K562 (cell line): ENCODE measurements around the gene ARMCX6. TPM values are rescaled to one million over a fixed set of nuclear protein-coding genes. Genes with fewer than 3 reads are reported as not detected.

Experiments
- BDP1 ChIP-seq: IDR thresholded peaks from 3 replicates; pipeline ENCODE4 v1.6.1; 2011; ENCODE audit not compliant: insufficient read length, insufficient read depth
- ETV5 ChIP-seq: sonication (generic); formaldehyde crosslinking; IDR thresholded peaks from 2 replicates; pipeline ENCODE4 v1.4.0; 2020; ENCODE audit warnings: low read depth, mild to moderate bottlenecking, missing genetic modification reagents
- HNRNPL ChIP-seq: fragments of 200-400 bp; formaldehyde crosslinking; IDR thresholded peaks from 2 replicates; pipeline ENCODE4 v1.6.1; 2017; ENCODE audit warnings: low read depth, mild to moderate bottlenecking, low read length
- KAT2B ChIP-seq: IDR thresholded peaks from one replicate; pipeline ENCODE4 v1.6.1; 2012; ENCODE audit warnings: low read depth, mild to moderate bottlenecking, control low read depth, inconsistent platforms, low read length, moderate library complexity
- MTF1 ChIP-seq: fragments of 250-450 bp; sonication (Bioruptor Pico); IDR thresholded peaks from 2 replicates; pipeline ENCODE4 v1.9.0; 2021; ENCODE audit warnings: moderate library complexity, mild to moderate bottlenecking, inconsistent platforms, borderline replicate concordance
- POLR2G ChIP-seq: fragments of 200-400 bp; formaldehyde crosslinking; IDR thresholded peaks from 2 replicates; pipeline ENCODE4 v1.6.1; 2017; ENCODE audit warnings: low read depth, mild to moderate bottlenecking, antibody characterized with exemption, low read length, moderate library complexity
- RAD21 ChIP-seq, 2 experiments: fragments of 250-450 bp in 1 of 2; fragments of 450-650 bp in 1 of 2; sonication (Bioruptor Pico) in 1 of 2; formaldehyde crosslinking in 1 of 2; IDR thresholded peaks in 1 of 2; conservative IDR thresholded peaks in 1 of 2; 2 replicates each; pipeline versions ENCODE4 v1.4.0 to v1.8.0; 2020 to 2022; ENCODE audit warnings: mild to moderate bottlenecking in 2 of 2, moderate library complexity in 1 of 2
- RBM14 ChIP-seq: fragments of 200-400 bp; formaldehyde crosslinking; IDR thresholded peaks from 2 replicates; pipeline ENCODE4 v1.6.1; 2018; ENCODE audit warnings: low read depth, mild to moderate bottlenecking, low read length, moderate library complexity, borderline replicate concordance; ENCODE audit not compliant: insufficient read depth
- SMAD3 ChIP-seq: fragments of 450-650 bp; formaldehyde crosslinking; conservative IDR thresholded peaks from 2 replicates; pipeline ENCODE4 v1.4.0; 2020; ENCODE audit warnings: mild to moderate bottlenecking
- SRSF9 ChIP-seq: fragments of 200-400 bp; formaldehyde crosslinking; IDR thresholded peaks from 2 replicates; pipeline ENCODE4 v1.6.1; 2017; ENCODE audit warnings: low read depth, low read length, borderline replicate concordance
- ZBTB7A ChIP-seq: IDR thresholded peaks from 2 replicates; pipeline ENCODE4 v1.6.1; 2011; ENCODE audit warnings: low read depth, mild to moderate bottlenecking, low read length, moderate library complexity, borderline replicate concordance; ENCODE audit not compliant: control insufficient read depth
- ZC3H8 ChIP-seq: fragments of 450-650 bp; IDR thresholded peaks from 2 replicates; pipeline ENCODE4 v1.6.1; 2017
- ZNF408 ChIP-seq: fragments of 250-450 bp; sonication (Bioruptor Pico); IDR thresholded peaks from 2 replicates; pipeline ENCODE4 v1.4.0; 2020; ENCODE audit warnings: low read depth, mild to moderate bottlenecking, moderate library complexity
- polyA plus RNA-seq, 8 experiments: library from polyadenylated mRNA; depleted of rRNA in 4 of 8; stranded (reverse) in 5 of 8; unstranded in 3 of 8; fragments of >200 nt; fragmentation: Nextera tagmentation in 2 of 8; fragmentation: Illumina TruSeq in 1 of 8; extraction: Ambion mirVana in 2 of 8; extraction: Trizol in 1 of 8; gene quantifications; 2 replicates each; pipeline versions ENCODE4 v1.2.1 to v1.2.3, GENCODE V29; 2011 to 2014; ENCODE audit warnings: inconsistent platforms in 1 of 8, missing spikeins in 1 of 8
- total RNA-seq, 7 experiments: library from RNA; depleted of rRNA in 6 of 7; stranded (reverse); fragments of >200 nt in 6 of 7; fragmentation: Illumina TruSeq in 2 of 7; extraction: Trizol in 2 of 7; gene quantifications; 2 replicates each; pipeline versions ENCODE4 v1.2.1 to v1.2.3, GENCODE V29; 2011 to 2021; ENCODE audit warnings: low replicate concordance in 1 of 7
- TF ChIP-seq, protein P1 (sequence below), 2 experiments: fragments of 150-350 bp in 1 of 2; IDR thresholded peaks; 2 replicates each; pipeline ENCODE4 v1.6.1; 2012 to 2016; ENCODE audit warnings: low read depth in 2 of 2, low read length in 2 of 2, mild to moderate bottlenecking in 1 of 2, moderate library complexity in 1 of 2
- TF ChIP-seq, protein P2 (sequence below): sonication (generic); formaldehyde crosslinking; IDR thresholded peaks from 2 replicates; pipeline ENCODE4 v1.8.0; 2022; ENCODE audit warnings: mild to moderate bottlenecking, missing genetic modification reagents
- TF ChIP-seq, protein P3 (sequence below): fragments of 250-450 bp; sonication (Bioruptor Pico); IDR thresholded peaks from 2 replicates; pipeline ENCODE4 v1.5.0; 2021

Gene ARMCX6
- total and polyA plus RNA-seq, 9 of the 15 experiments (the other 6 are each of a cell fraction or from before 2014, with no cell fraction given), result 15.4 to 41.2 (median 24.6) TPM

DNA sequence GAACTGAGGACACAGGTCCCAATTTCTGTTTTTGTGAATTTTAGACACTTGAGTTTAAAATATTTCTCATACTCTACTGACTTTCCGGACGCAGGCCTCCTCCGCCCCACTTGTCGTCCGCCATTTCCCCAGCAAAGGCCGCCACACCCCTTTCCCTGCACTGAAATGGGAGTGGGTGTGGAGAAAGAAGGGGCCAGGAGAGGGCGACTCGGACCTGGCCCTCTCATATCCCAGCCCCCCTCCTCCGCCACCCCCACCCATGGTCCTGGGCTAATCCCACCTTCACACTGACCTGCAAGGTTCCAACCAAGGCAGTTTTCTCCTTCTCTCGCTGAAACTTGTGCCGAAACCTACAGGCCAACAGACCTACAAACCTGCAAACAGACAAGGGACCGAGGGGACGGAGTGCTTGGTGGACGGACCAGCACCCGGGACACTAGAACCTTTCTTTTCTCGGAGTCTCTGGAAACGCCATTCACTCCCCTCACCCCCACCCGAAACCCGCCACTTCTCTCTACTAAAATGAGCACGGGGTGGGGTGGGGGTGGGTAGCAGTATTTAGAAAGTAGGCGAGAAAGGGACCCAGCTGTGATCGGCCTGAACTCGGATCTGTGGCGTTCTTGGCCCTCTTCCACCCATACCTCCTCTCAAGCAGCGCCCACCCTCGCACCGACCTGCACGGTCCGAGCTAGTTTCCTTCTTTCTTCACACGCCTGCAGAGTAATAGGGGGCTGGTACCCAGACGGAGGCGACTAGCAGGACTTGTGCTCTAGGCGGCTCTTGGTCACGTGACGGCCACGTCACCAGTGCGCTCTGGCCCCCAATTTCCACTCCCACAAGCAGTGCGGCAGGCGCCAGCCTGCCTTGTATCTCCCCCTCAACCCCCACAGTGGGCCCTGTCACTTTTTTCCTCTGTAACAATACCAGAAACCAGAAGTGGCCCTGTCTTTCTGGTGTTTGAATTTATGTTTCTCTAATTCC is at the start of gene ARMCX6 (continued):
- TF ChIP-seq, protein P1, sequence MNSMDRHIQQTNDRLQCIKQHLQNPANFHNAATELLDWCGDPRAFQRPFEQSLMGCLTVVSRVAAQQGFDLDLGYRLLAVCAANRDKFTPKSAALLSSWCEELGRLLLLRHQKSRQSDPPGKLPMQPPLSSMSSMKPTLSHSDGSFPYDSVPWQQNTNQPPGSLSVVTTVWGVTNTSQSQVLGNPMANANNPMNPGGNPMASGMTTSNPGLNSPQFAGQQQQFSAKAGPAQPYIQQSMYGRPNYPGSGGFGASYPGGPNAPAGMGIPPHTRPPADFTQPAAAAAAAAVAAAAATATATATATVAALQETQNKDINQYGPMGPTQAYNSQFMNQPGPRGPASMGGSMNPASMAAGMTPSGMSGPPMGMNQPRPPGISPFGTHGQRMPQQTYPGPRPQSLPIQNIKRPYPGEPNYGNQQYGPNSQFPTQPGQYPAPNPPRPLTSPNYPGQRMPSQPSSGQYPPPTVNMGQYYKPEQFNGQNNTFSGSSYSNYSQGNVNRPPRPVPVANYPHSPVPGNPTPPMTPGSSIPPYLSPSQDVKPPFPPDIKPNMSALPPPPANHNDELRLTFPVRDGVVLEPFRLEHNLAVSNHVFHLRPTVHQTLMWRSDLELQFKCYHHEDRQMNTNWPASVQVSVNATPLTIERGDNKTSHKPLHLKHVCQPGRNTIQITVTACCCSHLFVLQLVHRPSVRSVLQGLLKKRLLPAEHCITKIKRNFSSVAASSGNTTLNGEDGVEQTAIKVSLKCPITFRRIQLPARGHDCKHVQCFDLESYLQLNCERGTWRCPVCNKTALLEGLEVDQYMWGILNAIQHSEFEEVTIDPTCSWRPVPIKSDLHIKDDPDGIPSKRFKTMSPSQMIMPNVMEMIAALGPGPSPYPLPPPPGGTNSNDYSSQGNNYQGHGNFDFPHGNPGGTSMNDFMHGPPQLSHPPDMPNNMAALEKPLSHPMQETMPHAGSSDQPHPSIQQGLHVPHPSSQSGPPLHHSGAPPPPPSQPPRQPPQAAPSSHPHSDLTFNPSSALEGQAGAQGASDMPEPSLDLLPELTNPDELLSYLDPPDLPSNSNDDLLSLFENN (IDR thresholded peaks at IDR 0.05; ENCODE audit: low read depth in 2 of 2, low read length in 2 of 2), result no peak
- TF ChIP-seq ETV5 (no peak), RBM14 (no peak), BDP1 (no peak), ZBTB7A (peak; percentile 25; the same call in 1 of the 2 replicates), SRSF9 (no peak), ZC3H8 (no peak), POLR2G (0 out of 2 replicates have a peak, but pooled peaks have one; percentile 17), ZNF408 (CRISPR knock-in tag) (no peak), KAT2B (no peak), RAD21 (CRISPR knock-in tag; conservative IDR thresholded peaks at IDR 0.05 in 1 of 2, IDR thresholded peaks at IDR 0.05 in 1 of 2) (peak; percentile 23 to 45; a peak in 3 of 4 replicates), MTF1 (CRISPR knock-in tag) (no peak), SMAD3 (CRISPR knock-in tag) (no peak), HNRNPL (no peak)
- TF ChIP-seq, protein P2, sequence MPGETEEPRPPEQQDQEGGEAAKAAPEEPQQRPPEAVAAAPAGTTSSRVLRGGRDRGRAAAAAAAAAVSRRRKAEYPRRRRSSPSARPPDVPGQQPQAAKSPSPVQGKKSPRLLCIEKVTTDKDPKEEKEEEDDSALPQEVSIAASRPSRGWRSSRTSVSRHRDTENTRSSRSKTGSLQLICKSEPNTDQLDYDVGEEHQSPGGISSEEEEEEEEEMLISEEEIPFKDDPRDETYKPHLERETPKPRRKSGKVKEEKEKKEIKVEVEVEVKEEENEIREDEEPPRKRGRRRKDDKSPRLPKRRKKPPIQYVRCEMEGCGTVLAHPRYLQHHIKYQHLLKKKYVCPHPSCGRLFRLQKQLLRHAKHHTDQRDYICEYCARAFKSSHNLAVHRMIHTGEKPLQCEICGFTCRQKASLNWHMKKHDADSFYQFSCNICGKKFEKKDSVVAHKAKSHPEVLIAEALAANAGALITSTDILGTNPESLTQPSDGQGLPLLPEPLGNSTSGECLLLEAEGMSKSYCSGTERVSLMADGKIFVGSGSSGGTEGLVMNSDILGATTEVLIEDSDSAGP (CRISPR knock-in tag), result no peak
- TF ChIP-seq, protein P3, sequence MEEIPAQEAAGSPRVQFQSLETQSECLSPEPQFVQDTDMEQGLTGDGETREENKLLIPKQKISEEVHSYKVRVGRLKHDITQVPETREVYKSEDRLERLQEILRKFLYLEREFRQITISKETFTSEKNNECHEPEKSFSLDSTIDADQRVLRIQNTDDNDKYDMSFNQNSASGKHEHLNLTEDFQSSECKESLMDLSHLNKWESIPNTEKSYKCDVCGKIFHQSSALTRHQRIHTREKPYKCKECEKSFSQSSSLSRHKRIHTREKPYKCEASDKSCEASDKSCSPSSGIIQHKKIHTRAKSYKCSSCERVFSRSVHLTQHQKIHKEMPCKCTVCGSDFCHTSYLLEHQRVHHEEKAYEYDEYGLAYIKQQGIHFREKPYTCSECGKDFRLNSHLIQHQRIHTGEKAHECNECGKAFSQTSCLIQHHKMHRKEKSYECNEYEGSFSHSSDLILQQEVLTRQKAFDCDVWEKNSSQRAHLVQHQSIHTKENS (CRISPR knock-in tag), result no peak
- TF ChIP-seq, all 486 proteins: peak for 36
